Suprapubic skin (tissue), 4 donors: Measurements from ENCODE around the gene PLOD3. TPM values are rescaled to one million over a fixed set of nuclear protein-coding genes. Genes with fewer than 3 reads are reported as not detected.
"Not testable (repeated sequence)": the region's sequence is repeated elsewhere in the genome, so short reads cannot be mapped to it uniquely, and the experiment has no call there.

Source experiments
- DNase-seq, 2 donors: peaks; one replicate each; pipeline ENCODE4 v3.0.0-alpha.2; 2019; ENCODE audit warnings: low spot score in 2 of 2
- H3K27ac ChIP-seq: fragments of 200-600 bp; sonication (generic); one replicate; pipeline ENCODE4 v1.5.1; 2019
- H3K27me3 ChIP-seq: fragments of 200-600 bp; sonication (generic); one replicate; pipeline ENCODE4 v1.5.1; 2019
- H3K36me3 ChIP-seq: fragments of 200-600 bp; sonication (generic); one replicate; pipeline ENCODE4 v1.5.1; 2019
- H3K4me1 ChIP-seq: fragments of 200-600 bp; sonication (generic); one replicate; pipeline ENCODE4 v1.5.1; 2019
- H3K4me3 ChIP-seq: fragments of 200-600 bp; sonication (generic); one replicate; pipeline ENCODE4 v1.5.1; 2019; ENCODE audit warnings: mild to moderate bottlenecking
- H3K9me3 ChIP-seq: fragments of 200-600 bp; sonication (generic); one replicate; pipeline ENCODE4 v1.5.1; 2019
- CTCF ChIP-seq, 2 donors: fragments of 200-600 bp in 1 of 2; fragments of 450-650 bp in 1 of 2; sonication (generic) in 1 of 2; IDR thresholded peaks; one replicate each; pipeline ENCODE4 v1.5.1; 2016 to 2019; ENCODE audit warnings: antibody characterized with exemption in 2 of 2, mild to moderate bottlenecking in 1 of 2, moderate library complexity in 1 of 2
- EP300 ChIP-seq: sonication (generic); formaldehyde crosslinking; IDR thresholded peaks from one replicate; pipeline ENCODE4 v1.6.1; 2017; ENCODE audit warnings: antibody characterized with exemption
- POLR2A ChIP-seq, 2 donors: fragments of 450-650 bp; IDR thresholded peaks; one replicate each; pipeline ENCODE4 v1.6.1; 2017; ENCODE audit warnings: antibody characterized with exemption in 2 of 2, mild to moderate bottlenecking in 2 of 2, moderate library complexity in 2 of 2
- POLR2AphosphoS5 ChIP-seq, 3 donors: sonication (generic); formaldehyde crosslinking; IDR thresholded peaks; one replicate each; pipeline ENCODE4 v1.6.1; 2017; ENCODE audit warnings: antibody characterized with exemption in 3 of 3
- WGBS: methylation state at CpG from one replicate; pipeline ENCODE4 v1.1.5; 2018; 5-methylcytosine and 5-hydroxymethylcytosine counted together
- total RNA-seq, 4 donors: library from RNA; depleted of rRNA; stranded (reverse); fragments of >200 nt; gene quantifications; one replicate each; pipeline ENCODE4 v1.1.0, GENCODE V29; 2016

The PLOD3 gene, protein sequence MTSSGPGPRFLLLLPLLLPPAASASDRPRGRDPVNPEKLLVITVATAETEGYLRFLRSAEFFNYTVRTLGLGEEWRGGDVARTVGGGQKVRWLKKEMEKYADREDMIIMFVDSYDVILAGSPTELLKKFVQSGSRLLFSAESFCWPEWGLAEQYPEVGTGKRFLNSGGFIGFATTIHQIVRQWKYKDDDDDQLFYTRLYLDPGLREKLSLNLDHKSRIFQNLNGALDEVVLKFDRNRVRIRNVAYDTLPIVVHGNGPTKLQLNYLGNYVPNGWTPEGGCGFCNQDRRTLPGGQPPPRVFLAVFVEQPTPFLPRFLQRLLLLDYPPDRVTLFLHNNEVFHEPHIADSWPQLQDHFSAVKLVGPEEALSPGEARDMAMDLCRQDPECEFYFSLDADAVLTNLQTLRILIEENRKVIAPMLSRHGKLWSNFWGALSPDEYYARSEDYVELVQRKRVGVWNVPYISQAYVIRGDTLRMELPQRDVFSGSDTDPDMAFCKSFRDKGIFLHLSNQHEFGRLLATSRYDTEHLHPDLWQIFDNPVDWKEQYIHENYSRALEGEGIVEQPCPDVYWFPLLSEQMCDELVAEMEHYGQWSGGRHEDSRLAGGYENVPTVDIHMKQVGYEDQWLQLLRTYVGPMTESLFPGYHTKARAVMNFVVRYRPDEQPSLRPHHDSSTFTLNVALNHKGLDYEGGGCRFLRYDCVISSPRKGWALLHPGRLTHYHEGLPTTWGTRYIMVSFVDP
- total RNA-seq: 10 to 100 TPM; 15.7 to 30.4 (median 22.7) TPM

DNA sequence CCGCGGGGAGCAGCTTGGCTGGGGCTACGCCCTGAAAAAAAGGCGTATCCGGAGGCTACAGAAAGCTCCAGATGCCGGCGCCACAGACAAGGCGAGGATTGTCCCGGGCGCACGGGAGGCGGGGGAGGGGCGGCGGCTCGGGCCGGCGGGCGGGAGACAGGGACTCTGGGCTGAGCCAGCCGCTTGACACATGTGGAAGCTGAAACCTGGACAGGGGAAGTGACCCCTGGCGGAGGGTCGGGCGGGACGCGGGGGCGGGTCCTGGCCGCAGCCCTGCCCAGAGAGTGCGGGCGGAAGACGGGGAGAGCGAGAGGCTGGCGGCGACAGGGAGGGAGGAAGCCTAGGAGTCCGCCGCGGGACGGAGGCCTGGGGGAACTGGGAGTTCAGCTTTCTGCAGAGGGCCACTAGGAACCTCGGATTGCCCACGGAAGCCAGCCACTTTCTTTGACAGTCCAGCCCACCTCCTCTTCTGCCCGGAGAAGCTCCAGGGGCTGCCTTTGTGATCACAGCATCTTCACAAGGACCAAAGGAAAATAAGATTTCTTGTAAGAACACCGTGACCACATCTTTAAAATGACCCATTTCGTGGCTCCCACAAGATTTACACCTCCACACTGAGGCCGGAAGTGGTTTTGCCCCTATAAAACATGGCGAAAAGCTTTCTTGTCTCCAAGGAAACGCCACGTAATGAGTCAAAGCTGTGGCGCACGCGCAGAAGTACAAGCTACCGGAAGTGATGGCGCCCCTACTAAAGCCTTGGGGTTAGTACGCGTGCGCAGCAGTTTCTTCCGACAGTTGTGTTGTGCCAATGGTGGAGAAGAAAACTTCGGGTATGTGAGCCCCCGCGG lies at the start of gene PLOD3, which contains the start of gene ZNHIT1:
Gene PLOD3 (minus strand): TSS at position 194 of the 848 bp plus-strand sequence. CDS start 307 bp downstream, outside the sequence.
Gene ZNHIT1 (plus strand): TSS at position 778 of the 848 bp plus-strand sequence. CDS start 31 bp downstream, at position 809.
- WGBS: under 1% methylated on average over 35 of the region's 57 CpGs
- H3K4me3 ChIP-seq: peak within 1 kb of the TSS; percentile 69
- TF ChIP-seq POLR2A (IDR thresholded peaks at IDR 0.05) (no peak), EP300 (no peak), CTCF (IDR thresholded peaks at IDR 0.05) (no peak)
- peaks cover 24% of the 10 kb centered on the region for H3K36me3 ChIP-seq
- peak within 1 kb of the TSS; percentile 80 for H3K27ac ChIP-seq
- no peaks in the 10 kb centered on the region for H3K9me3 ChIP-seq
- DNase-seq: peak; percentile 97 to 98
- no peaks in the 10 kb centered on the region for H3K27me3 ChIP-seq
- H3K4me1 ChIP-seq: peaks cover 39% of the 10 kb centered on the region

GRCh38 chr7:101265622-101266516 lies 48.5 kb upstream of the PLOD3 start:
- H3K36me3 ChIP-seq: no peaks in the 10 kb centered on the region

GRCh38 chr7:101264102-101264706 lies 46.8 kb upstream of the PLOD3 start:
- H3K9me3 ChIP-seq, H3K4me1 ChIP-seq, H3K27ac ChIP-seq, DNase-seq, H3K36me3 ChIP-seq, H3K27me3 ChIP-seq, H3K4me3 ChIP-seq: not testable (repeated sequence)
- WGBS: 60% methylated on average over 6 of the region's 6 CpGs

More at GRCh38 chr7:101265622-101266516, 48.5 kb upstream of the PLOD3 start:
- no peak for TF ChIP-seq CTCF (IDR thresholded peaks at IDR 0.05)
- TF ChIP-seq POLR2A (IDR thresholded peaks at IDR 0.05): no peak
- TF ChIP-seq POLR2AphosphoS5 (IDR thresholded peaks at IDR 0.05): no peak
- TF ChIP-seq EP300: no peak
- DNase-seq: no peak
- 80% methylated on average over 17 of the region's 17 CpGs for WGBS
- peaks cover 3% of the 10 kb centered on the region for H3K27me3 ChIP-seq
- no peaks in the 10 kb centered on the region for H3K4me1 ChIP-seq
- no peak overlapping the region for H3K4me3 ChIP-seq
- no peak overlapping the region for H3K27ac ChIP-seq
- no peaks in the 10 kb centered on the region for H3K9me3 ChIP-seq

DNA sequence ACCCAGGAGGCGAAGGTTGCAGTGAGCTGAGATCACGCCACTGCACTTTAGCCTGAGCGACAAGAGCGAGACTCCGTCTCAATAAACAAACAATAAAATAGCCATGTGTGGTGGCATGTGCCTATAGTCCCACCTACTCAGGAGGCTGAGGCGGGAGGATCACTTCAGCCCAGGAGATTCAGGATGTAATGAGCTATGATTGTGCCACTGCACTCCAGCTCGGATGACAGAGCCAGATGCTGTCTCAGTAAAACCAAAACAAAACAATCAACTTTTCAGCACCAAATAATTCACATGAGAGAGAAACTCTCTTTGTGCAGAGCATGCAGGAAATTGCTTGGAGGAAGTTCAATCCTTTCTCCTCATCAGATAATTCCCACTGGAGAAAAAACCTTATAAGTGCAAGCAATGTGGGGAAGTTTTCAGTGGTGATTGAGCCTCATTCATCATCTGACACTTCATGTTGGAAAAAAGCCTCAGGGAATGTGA lies 40.9 kb upstream of the PLOD3 start:
- peaks cover 3% of the 10 kb centered on the region for H3K27me3 ChIP-seq
- WGBS: 55% methylated on average over 7 of the region's 7 CpGs
- H3K9me3 ChIP-seq: no peaks in the 10 kb centered on the region
- no peak overlapping the region for H3K27ac ChIP-seq
- H3K4me3 ChIP-seq: no peak overlapping the region
- no peaks in the 10 kb centered on the region for H3K4me1 ChIP-seq
- no peak for TF ChIP-seq POLR2AphosphoS5 (IDR thresholded peaks at IDR 0.05)
- no peak for TF ChIP-seq POLR2A (IDR thresholded peaks at IDR 0.05)
- TF ChIP-seq EP300: no peak
- no peak for TF ChIP-seq CTCF (IDR thresholded peaks at IDR 0.05)
- no peak for DNase-seq
- H3K36me3 ChIP-seq: no peaks in the 10 kb centered on the region
